ENCODE data around the gene RHBDF2.
A peak's percentile ranks its signal among the peaks of the same experiment; 100 is the strongest.

- TF ChIP-seq CTCF (IDR thresholded peaks at IDR 0.05; ENCODE audit: poor library complexity) (peak; percentile 18), EZH2phosphoT487 (IDR thresholded peaks at IDR 0.05; ENCODE audit: low read depth, severe bottlenecking, unreplicated experiment) (no peak)
Measured at GRCh38 chr17:76432712-76433336, 68.4 kb downstream of the RHBDF2 start.
